IMR-90 (cell line): ENCODE data around the gene BTG4. TPM values are rescaled to one million over a fixed set of nuclear protein-coding genes. Genes with fewer than 3 reads are reported as not detected.

Experiments used
- ATAC-seq: fragments of 200-7000 bp; cut with Tn5 transposase; 2 replicates; pipeline ENCODE4 v1.9.1; 2020; ENCODE audit warnings: low read depth, mild to moderate bottlenecking, moderate library complexity
- BruUV-seq: library from RNA; stranded (reverse); fragments of 400-500 nt; replicated peaks from 2 replicates; lab custom pipeline; 2021; lab: Mats Ljungman, UMichigan
- CTCF ChIA-PET: fragments of 300-600 bp; formaldehyde crosslinking; extraction: SDS; loops from one replicate; lab custom pipeline; 2021; ENCODE audit warnings: antibody characterized with exemption; lab: Yijun Ruan, JAX
- POLR2A ChIA-PET: fragments of 300-600 bp; sonication (Branson Sonifier 250); formaldehyde crosslinking; loops from one replicate; lab custom pipeline; 2022; ENCODE audit warnings: antibody characterized with exemption; ENCODE audit not compliant: unreplicated experiment; lab: Charles Lee
- DNase-seq: peaks from one replicate; pipeline ENCODE4 v3.0.0; 2013
- H2AFZ ChIP-seq: replicated peaks from 2 replicates; pipeline ENCODE3; 2013; ENCODE audit warnings: low read length, mild to moderate bottlenecking; ENCODE audit not compliant: poor library complexity
- H2AK5ac ChIP-seq: 2 replicates; pipeline ENCODE4 v1.6.1; 2013; ENCODE audit warnings: low read depth, low read length, inconsistent platforms
- H2AK9ac ChIP-seq: replicated peaks from 2 replicates; pipeline ENCODE3; 2013; ENCODE audit warnings: mild to moderate bottlenecking, low read depth, low read length, moderate library complexity; ENCODE audit not compliant: poor library complexity
- H2BK120ac ChIP-seq: 2 replicates; pipeline ENCODE4 v1.6.1; 2013; ENCODE audit warnings: low read depth, low read length, inconsistent platforms
- H2BK15ac ChIP-seq: 3 replicates; pipeline ENCODE4 v1.6.1; 2013; ENCODE audit warnings: low read depth, low read length, inconsistent platforms
- H2BK20ac ChIP-seq: 2 replicates; pipeline ENCODE4 v1.6.1; 2013; ENCODE audit warnings: low read depth, mild to moderate bottlenecking, inconsistent platforms, low read length, moderate library complexity
- H2BK5ac ChIP-seq: 2 replicates; pipeline ENCODE4 v1.6.1; 2013; ENCODE audit warnings: mild to moderate bottlenecking, low read depth, low read length, inconsistent platforms; ENCODE audit not compliant: poor library complexity, severe bottlenecking
- H3K14ac ChIP-seq: replicated peaks from 2 replicates; pipeline ENCODE4 v1.6.1; 2013; ENCODE audit warnings: low read depth, low read length, inconsistent platforms
- H3K18ac ChIP-seq: 2 replicates; pipeline ENCODE4 v1.6.1; 2013; ENCODE audit warnings: low read depth, low read length, control low read depth
- H3K23ac ChIP-seq: 2 replicates; pipeline ENCODE4 v1.6.1; 2013; ENCODE audit warnings: low read depth, low read length, inconsistent platforms
- H3K27ac ChIP-seq: 2 replicates; pipeline ENCODE4 v1.5.1; 2013; ENCODE audit warnings: mild to moderate bottlenecking, control low read depth, low read length; ENCODE audit not compliant: insufficient read depth
- H3K27me3 ChIP-seq: 2 replicates; pipeline ENCODE4 v1.6.1; 2013; ENCODE audit warnings: low read length; ENCODE audit not compliant: control insufficient read depth, insufficient read depth
- H3K36me3 ChIP-seq: 2 replicates; pipeline ENCODE4 v1.6.1; 2013; ENCODE audit warnings: low read length, mixed read lengths; ENCODE audit not compliant: control insufficient read depth, insufficient read depth
- H3K4ac ChIP-seq: 2 replicates; pipeline ENCODE4 v1.6.1; 2013; ENCODE audit warnings: low read depth, low read length, inconsistent platforms
- H3K4me1 ChIP-seq: 2 replicates; pipeline ENCODE4 v1.6.1; 2013; ENCODE audit warnings: low read length, mixed read lengths; ENCODE audit not compliant: control insufficient read depth, insufficient read depth
- H3K4me2 ChIP-seq: 2 replicates; pipeline ENCODE4 v1.6.1; 2013; ENCODE audit warnings: low read depth, mild to moderate bottlenecking, control low read depth, low read length, moderate library complexity
- H3K4me3 ChIP-seq: 2 replicates; pipeline ENCODE4 v1.5.1; 2013; ENCODE audit warnings: low read depth, mild to moderate bottlenecking, control low read depth, low read length, moderate library complexity; ENCODE audit not compliant: insufficient read depth
- H3K56ac ChIP-seq: 2 replicates; pipeline ENCODE4 v1.6.1; 2013; ENCODE audit warnings: low read length, inconsistent platforms; ENCODE audit not compliant: insufficient read depth; ENCODE audit errors: extremely low read depth
- H3K79me1 ChIP-seq, 2 experiments: 2 replicates each; pipeline ENCODE4 v1.6.1; 2013; ENCODE audit warnings: low read length in 2 of 2, inconsistent platforms in 1 of 2, low read depth in 1 of 2
- H3K9ac ChIP-seq: 2 replicates; pipeline ENCODE4 v1.6.1; 2013; ENCODE audit warnings: low read depth, low read length, control low read depth
- H3K9me1 ChIP-seq: 2 replicates; pipeline ENCODE4 v1.6.1; 2013; ENCODE audit warnings: low read length, inconsistent platforms; ENCODE audit not compliant: insufficient read depth
- H3K9me3 ChIP-seq: 2 replicates; pipeline ENCODE4 v1.6.1; 2013; ENCODE audit warnings: low read length; ENCODE audit not compliant: control insufficient read depth, insufficient read depth
- H4K20me1 ChIP-seq: 2 replicates; pipeline ENCODE4 v1.6.1; 2013; ENCODE audit warnings: low read length, inconsistent platforms; ENCODE audit not compliant: insufficient read depth
- H4K5ac ChIP-seq: 2 replicates; pipeline ENCODE4 v1.6.1; 2013; ENCODE audit warnings: mild to moderate bottlenecking, low read depth, low read length, control low read depth
- H4K8ac ChIP-seq, 2 experiments: 2 replicates each; pipeline ENCODE4 v1.6.1; 2013; ENCODE audit warnings: low read depth in 2 of 2, low read length in 2 of 2, control low read depth in 1 of 2, inconsistent platforms in 1 of 2
- H4K91ac ChIP-seq: 2 replicates; pipeline ENCODE4 v1.6.1; 2013; ENCODE audit warnings: low read depth, low read length, inconsistent platforms; ENCODE audit not compliant: insufficient read depth
- BHLHE40 ChIP-seq: fragments of 150-350 bp; IDR thresholded peaks from 2 replicates; pipeline ENCODE4 v1.6.1; 2016; ENCODE audit warnings: mild to moderate bottlenecking, low read depth, low read length
- CEBPB ChIP-seq: IDR thresholded peaks from 2 replicates; pipeline ENCODE4 v1.6.1; 2012; ENCODE audit warnings: low read depth, low read length, improper control_type of control experiment
- CHD1 ChIP-seq: IDR thresholded peaks from 2 replicates; pipeline ENCODE4 v1.6.1; 2012; ENCODE audit warnings: low read depth, low read length, improper control_type of control experiment
- ELK1 ChIP-seq: fragments of 150-350 bp; IDR thresholded peaks from 2 replicates; pipeline ENCODE4 v1.6.1; 2016; ENCODE audit warnings: low read depth, mild to moderate bottlenecking, low read length, moderate library complexity, borderline replicate concordance
- FOS ChIP-seq: fragments of 150-350 bp; IDR thresholded peaks from 2 replicates; pipeline ENCODE4 v1.6.1; 2016; ENCODE audit warnings: low read depth, low read length
- RCOR1 ChIP-seq: IDR thresholded peaks from 2 replicates; pipeline ENCODE4 v1.6.1; 2012; ENCODE audit warnings: mild to moderate bottlenecking, low read length, improper control_type of control experiment; ENCODE audit not compliant: insufficient replicate concordance
- SMC3 ChIP-seq: fragments of 150-350 bp; IDR thresholded peaks from 2 replicates; pipeline ENCODE4 v1.6.1; 2016; ENCODE audit warnings: low read depth, mild to moderate bottlenecking, antibody characterized with exemption, low read length, moderate library complexity
- USF2 ChIP-seq: fragments of 150-350 bp; IDR thresholded peaks from 2 replicates; pipeline ENCODE4 v1.6.1; 2017; ENCODE audit warnings: mild to moderate bottlenecking, antibody characterized with exemption, low read length, low read depth
- WGBS, 2 experiments: methylation state at CpG; one replicate each; pipeline versions ENCODE4 v1.1.5 to v1.1.7; 2013; ENCODE audit warnings: missing lambda C conversion rate in 2 of 2; ENCODE audit not compliant: insufficient read length in 1 of 2; ENCODE audit errors: extremely low coverage in 2 of 2; 5-methylcytosine and 5-hydroxymethylcytosine counted together
- dilution Hi-C: fragments of 300-500 bp; cut with HindIII; formaldehyde crosslinking; loops from one replicate; pipeline ENCODE4 v1.14.3; 2018; ENCODE audit warnings: low sequenced_read_pairs; ENCODE audit not compliant: unreplicated experiment
- in situ Hi-C: fragments of 300-500 bp; cut with MboI; formaldehyde crosslinking; loops from 3 replicates; pipeline ENCODE4 v1.14.3; 2019; ENCODE audit warnings: low sequenced_read_pairs, inconsistent platforms, mixed read lengths
- intact Hi-C: fragments of 100-400 bp; cut with micrococcal nuclease; formaldehyde crosslinking; loops from 2 replicates; pipeline ENCODE4 v1.10.0; 2022
- polyA plus RNA-seq, 3 experiments: library from polyadenylated mRNA; depleted of rRNA; stranded (reverse); fragments of >200 nt; gene quantifications; 2 replicates each; pipeline ENCODE4 v1.2.3, GENCODE V29; 2012; ENCODE audit warnings: low replicate concordance in 1 of 3
- total RNA-seq: library from RNA; depleted of rRNA; stranded (reverse); fragments of >200 nt; gene quantifications from 2 replicates; pipeline ENCODE4 v1.2.3, GENCODE V29; 2012

The BTG4 gene
- total and polyA plus RNA-seq, 2 of the 4 experiments (the other 2 are of a cell fraction), result not detected

GRCh38 chr11:111518668-111519067, 6.5 kb upstream of the BTG4 start:
- H3K18ac ChIP-seq, result no peak overlapping the region
- H2BK120ac ChIP-seq, result no peak overlapping the region
- dilution Hi-C loops, result no loop called here
- H3K9me3 ChIP-seq, result no peaks in the 10 kb centered on the region
- no peak for DNase-seq
- no peaks in the 10 kb centered on the region for H3K27me3 ChIP-seq
- no peak overlapping the region for H2BK20ac ChIP-seq
- H3K79me1 ChIP-seq, result no peaks in the 10 kb centered on the region
- peaks cover 4% of the 10 kb centered on the region; the same call in 1 of the 2 replicates for H3K4me1 ChIP-seq
- ChIA-PET POLR2A (no interaction called here), CTCF (no interaction called here)
- no peak overlapping the region for H3K4me2 ChIP-seq
- intact Hi-C loops, result no loop called here
- no CpG with 5 or more reads among the region's 1 CpG for WGBS, 2 experiments
- no peaks in the 10 kb centered on the region for H3K9me1 ChIP-seq
- H2AK5ac ChIP-seq, result no peak overlapping the region
- H3K56ac ChIP-seq, result no peak overlapping the region
- H3K4ac ChIP-seq, result no peak overlapping the region
- no peak overlapping the region for H3K4me3 ChIP-seq
- no peak for TF ChIP-seq RCOR1
- TF ChIP-seq FOS, result no peak
- TF ChIP-seq ELK1, result no peak
- no peak for TF ChIP-seq CEBPB
- no peak for TF ChIP-seq USF2
- TF ChIP-seq BHLHE40, result no peak
- TF ChIP-seq CHD1, result no peak
- TF ChIP-seq SMC3, result no peak
- H2BK5ac ChIP-seq, result no peak overlapping the region
- no peak overlapping the region for H2AFZ ChIP-seq
- H4K20me1 ChIP-seq, result no peaks in the 10 kb centered on the region
- no peak for ATAC-seq
- H4K8ac ChIP-seq, result no peak overlapping the region
- in situ Hi-C loops, result no loop called here
- H3K27ac ChIP-seq, result no peak overlapping the region
- no peak overlapping the region for H3K14ac ChIP-seq
- H3K9ac ChIP-seq, result no peak overlapping the region
- no TSS peak for BruUV-seq
- H4K5ac ChIP-seq, result no peak overlapping the region
- H3K23ac ChIP-seq, result no peak overlapping the region
- no peak overlapping the region for H2BK15ac ChIP-seq
- no peak overlapping the region for H4K91ac ChIP-seq
- no peaks in the 10 kb centered on the region for H3K36me3 ChIP-seq
- H2AK9ac ChIP-seq, result no peak overlapping the region
